ENCODE data around the gene MARCHF3. TPM values are rescaled to one million over a fixed set of nuclear protein-coding genes. Genes with fewer than 3 reads are reported as not detected.

MARCHF3 gene
- total RNA-seq, 4 donors from 2014 or later = 3.0 to 14.5 (median 4.6) TPM

DNA sequence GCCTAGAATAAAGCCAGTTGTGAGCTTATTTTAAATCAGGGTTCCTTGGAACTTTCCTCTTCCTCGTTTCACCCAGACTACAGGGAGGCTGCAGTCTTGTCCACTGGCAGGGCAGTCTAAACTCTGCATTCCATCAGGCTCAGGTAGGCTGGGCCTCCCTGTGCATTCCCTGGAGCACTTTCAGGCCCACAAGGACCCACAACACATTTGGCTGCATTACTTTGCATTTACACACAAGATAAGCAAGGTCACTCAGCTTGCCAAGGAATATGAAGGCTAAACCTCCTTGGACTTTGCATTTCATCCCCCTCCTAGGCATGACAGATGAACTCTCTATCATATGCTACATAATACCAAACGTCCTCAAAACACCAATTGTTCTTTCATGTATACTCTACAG lies 104.2 kb downstream of the MARCHF3 start:
- DNase-seq = no peak
- Histone ChIP-seq H3K4me3 (replicated peaks in 1 of 3) (no peak overlapping the region), H3K27me3 (no peaks in the 10 kb centered on the region), H3K4me1 (no peaks in the 10 kb centered on the region), H3K9me3 (no peaks in the 10 kb centered on the region), H3K27ac (no peak overlapping the region), H3K36me3 (no peaks in the 10 kb centered on the region)
- no peak for TF ChIP-seq POLR2A (IDR thresholded peaks at IDR 0.05)
- TF ChIP-seq, protein P1, sequence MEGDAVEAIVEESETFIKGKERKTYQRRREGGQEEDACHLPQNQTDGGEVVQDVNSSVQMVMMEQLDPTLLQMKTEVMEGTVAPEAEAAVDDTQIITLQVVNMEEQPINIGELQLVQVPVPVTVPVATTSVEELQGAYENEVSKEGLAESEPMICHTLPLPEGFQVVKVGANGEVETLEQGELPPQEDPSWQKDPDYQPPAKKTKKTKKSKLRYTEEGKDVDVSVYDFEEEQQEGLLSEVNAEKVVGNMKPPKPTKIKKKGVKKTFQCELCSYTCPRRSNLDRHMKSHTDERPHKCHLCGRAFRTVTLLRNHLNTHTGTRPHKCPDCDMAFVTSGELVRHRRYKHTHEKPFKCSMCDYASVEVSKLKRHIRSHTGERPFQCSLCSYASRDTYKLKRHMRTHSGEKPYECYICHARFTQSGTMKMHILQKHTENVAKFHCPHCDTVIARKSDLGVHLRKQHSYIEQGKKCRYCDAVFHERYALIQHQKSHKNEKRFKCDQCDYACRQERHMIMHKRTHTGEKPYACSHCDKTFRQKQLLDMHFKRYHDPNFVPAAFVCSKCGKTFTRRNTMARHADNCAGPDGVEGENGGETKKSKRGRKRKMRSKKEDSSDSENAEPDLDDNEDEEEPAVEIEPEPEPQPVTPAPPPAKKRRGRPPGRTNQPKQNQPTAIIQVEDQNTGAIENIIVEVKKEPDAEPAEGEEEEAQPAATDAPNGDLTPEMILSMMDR (IDR thresholded peaks at IDR 0.05) = no peak
- 66 to 70% methylated on average over 2 of the region's 2 CpGs for WGBS, 2 donors
- intact Hi-C loops (cut with DNase I) = no loop called here

DNA sequence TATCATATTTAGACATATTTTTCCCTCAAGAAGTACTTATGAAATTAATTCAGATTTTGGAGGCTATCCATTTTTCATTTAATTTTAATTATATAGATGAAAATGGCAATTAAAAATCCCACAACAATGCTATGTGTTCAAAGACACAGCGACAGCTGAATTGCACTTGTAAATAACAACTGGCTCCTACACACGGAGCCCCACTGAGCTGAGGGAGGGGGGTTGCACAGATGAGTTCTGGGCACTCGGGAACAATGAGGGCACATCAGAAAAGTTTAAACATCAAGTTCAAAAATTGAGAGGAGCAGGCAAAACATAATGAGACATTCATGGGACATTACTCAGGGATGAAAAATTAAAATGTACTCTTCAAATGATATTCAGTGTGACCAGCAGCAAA lies 104.9 kb downstream of the MARCHF3 start:
- intact Hi-C loops (cut with DNase I) = no loop called here
- H3K27me3 ChIP-seq = no peaks in the 10 kb centered on the region

DNA sequence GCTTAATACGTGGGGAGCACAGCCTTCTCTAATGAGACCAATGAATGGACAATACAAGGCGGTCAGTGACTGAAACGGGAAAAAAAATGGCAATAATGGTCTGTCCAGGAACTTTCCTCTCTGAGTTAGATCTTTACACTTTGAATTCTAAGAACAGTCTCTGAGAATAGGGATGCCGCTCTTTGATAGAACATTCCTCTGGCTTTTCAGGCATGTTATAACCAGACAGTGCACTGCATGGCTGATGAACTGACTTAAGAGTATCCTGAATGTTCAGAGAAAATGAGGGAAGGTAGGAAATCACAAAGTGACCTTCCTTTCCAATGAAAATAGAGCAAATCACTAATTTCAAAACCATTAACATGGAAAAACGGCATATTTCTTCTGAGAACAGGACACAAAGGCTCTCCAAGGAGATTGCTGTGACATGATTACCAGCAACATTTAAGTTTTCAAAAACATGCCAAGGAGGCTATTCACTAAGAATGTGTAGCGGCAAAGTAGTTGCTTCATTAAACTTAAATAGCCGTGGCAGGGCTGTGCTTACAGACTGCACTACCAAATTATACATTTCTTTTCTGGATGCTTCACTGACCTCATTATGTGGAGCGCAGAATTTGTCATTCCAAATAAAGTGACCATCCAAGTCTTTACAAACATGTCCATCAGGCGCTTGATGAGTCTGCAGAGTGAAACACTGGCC lies 105.9 kb downstream of the MARCHF3 start:
- no peak for DNase-seq

More for the DNA sequence above, 104.9 kb downstream of the MARCHF3 start:
- Histone ChIP-seq H3K36me3 (no peaks in the 10 kb centered on the region), H3K4me3 (replicated peaks in 1 of 3) (no peak overlapping the region), H3K9me3 (no peaks in the 10 kb centered on the region), H3K27ac (no peak overlapping the region), H3K4me1 (no peaks in the 10 kb centered on the region)
- 78 to 82% methylated on average over 3 of the region's 3 CpGs for WGBS, 2 donors
- DNase-seq = no peak
- TF ChIP-seq, protein P1 (IDR thresholded peaks at IDR 0.05) = no peak

DNA sequence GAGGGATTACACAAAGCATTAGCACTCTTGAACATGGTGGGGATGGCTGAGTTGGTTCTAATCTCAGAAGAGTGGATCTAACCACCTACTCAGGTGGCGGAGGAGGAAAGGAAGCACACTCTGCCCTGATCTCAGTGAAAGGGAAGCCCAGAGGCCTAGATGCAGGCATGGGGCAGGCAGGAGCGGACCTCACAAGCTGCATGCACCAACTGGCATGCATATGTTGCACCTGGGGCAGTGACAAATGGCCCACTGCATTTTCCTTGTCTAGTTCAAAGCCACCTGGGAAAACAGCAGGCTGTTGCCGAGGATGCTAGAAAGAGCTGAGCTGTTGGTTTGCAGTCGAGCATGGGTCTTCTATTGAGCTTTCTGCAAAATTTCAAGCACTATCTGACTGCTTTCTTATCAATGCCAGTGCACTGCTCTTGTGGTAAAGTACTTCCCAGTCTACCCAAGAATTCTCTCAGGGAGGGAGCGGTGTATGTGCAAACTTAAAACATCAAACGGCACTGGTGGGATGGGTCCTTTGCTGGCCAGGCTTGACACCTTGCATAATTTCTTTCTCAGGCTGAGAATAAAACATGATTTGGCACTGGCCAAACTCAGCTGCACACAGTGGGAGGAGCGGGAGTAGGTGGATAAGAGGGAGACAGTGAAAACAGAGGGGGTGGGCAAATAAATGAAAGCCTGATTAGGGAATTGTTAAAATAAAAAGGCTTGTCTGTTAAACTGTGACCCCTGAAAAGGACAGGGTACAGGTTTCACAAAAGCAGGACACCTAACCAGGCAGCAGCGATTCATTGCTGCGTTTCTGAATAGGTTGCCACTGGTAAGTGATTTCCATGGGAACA lies 108.9 kb downstream of the MARCHF3 start:
- no peaks in the 10 kb centered on the region for H3K9me3 ChIP-seq

More for the DNA sequence above, 105.9 kb downstream of the MARCHF3 start:
- TF ChIP-seq POLR2A (IDR thresholded peaks at IDR 0.05) = no peak
- TF ChIP-seq, protein P1 (IDR thresholded peaks at IDR 0.05) = no peak
- H3K27ac ChIP-seq = no peak overlapping the region
- H3K4me1 ChIP-seq = peaks cover 0 to 4% of the 10 kb centered on the region in 2 donors
- H3K4me3 ChIP-seq (replicated peaks in 1 of 3) = no peak overlapping the region
- 93 to 97% methylated on average over 9 of the region's 9 CpGs for WGBS, 2 donors
- H3K9me3 ChIP-seq = no peaks in the 10 kb centered on the region
- H3K36me3 ChIP-seq = no peaks in the 10 kb centered on the region
- intact Hi-C loops (cut with DNase I) = no loop called here
- H3K27me3 ChIP-seq = no peaks in the 10 kb centered on the region

More for the DNA sequence above, 108.9 kb downstream of the MARCHF3 start:
- no peak overlapping the region for H3K27ac ChIP-seq
- no peaks in the 10 kb centered on the region for H3K36me3 ChIP-seq
- no peak overlapping the region for H3K4me3 ChIP-seq (replicated peaks in 1 of 3)
- intact Hi-C loops (cut with DNase I) = no loop called here
- no peaks in the 10 kb centered on the region for H3K27me3 ChIP-seq
- no peak for TF ChIP-seq POLR2A (IDR thresholded peaks at IDR 0.05)
- TF ChIP-seq, protein P1 (IDR thresholded peaks at IDR 0.05) = no peak
- peaks cover 0 to 5% of the 10 kb centered on the region in 2 donors for H3K4me1 ChIP-seq
- no peak for DNase-seq
- 80 to 90% methylated on average over 9 of the region's 9 CpGs for WGBS, 2 donors
